ENCODE measurements around the gene ZNF536.
"Not testable (repeated sequence)": the region's sequence is repeated elsewhere in the genome, so short reads cannot be mapped to it uniquely, and the experiment has no call there.

Gene ZNF536

DNA sequence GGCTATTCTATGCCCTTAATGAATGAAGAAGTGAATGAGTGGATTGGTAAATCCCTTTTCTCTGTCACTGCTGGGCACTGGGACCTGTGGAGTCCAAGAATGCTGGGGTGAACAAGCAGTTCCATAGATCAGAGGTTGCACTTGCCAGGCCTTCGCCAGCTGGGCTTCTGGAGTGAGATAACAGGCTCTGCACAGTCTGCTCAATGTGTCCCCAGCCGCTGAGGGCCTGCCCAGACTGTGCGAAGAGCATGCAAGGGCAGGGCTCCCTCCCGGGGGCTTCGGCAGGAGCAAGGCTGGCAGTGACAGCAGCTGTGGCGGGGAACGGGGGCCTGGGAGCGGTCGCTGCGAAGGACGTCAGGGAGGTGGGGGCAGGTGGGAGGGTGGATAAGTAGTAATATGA, 51.3 kb downstream of the ZNF536 start:
- no peak for DNase-seq

- DNase-seq = no peak
These were observed 54.0 kb downstream of the ZNF536 start for GRCh38 chr19:30425885-30426838.

GRCh38 chr19:30426864-30427263, 54.7 kb downstream of the ZNF536 start:
- no peak for DNase-seq

DNA sequence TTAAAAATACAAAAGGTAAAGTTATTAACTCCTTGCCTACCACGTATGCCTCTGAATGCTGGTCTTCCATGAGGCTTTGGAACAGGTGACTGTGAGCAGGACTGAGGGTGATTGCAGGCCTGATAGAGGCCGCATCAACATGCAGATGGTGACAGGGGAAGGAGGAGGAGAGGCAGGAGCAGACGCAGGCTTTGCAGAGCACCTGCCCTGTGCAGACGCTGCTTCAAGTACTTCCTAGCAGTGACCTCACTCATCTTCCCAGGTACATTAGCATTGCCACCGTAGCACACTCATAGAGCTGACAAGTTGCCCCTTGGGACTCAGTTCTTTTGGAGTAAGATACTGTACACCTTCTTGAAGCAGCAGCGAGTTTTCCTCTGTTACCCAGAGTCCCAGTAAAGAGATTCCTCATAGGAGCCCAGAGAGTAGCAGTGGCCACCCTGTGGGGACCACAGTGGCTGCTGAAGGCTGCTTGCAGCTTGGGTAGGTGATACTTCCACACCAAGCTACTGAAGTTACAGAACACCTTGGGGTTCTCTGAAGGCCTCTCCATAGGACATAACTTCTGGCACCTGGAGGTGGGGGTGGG, 56.0 kb downstream of the ZNF536 start:
- DNase-seq = no peak

DNA sequence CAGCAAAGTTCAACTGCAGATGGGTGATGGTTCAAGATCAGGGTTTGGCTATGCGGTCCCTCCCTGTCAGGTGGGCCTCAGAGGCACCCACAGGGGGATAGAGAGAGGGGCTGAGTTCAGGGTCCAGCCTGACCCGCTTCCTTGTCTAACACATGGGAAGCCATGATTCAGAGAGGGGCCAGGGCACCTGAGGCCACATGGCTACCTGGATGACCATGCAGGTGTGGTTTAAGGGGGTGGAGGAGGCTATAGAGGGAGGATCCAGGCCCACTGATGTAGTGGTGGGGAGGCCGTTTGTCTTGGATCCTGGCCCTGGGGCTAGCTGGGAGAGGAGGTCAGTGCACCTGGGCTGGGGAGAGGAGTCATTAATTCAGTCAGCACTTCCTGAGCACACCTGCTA, 56.7 kb downstream of the ZNF536 start:
- no peak for DNase-seq

DNA sequence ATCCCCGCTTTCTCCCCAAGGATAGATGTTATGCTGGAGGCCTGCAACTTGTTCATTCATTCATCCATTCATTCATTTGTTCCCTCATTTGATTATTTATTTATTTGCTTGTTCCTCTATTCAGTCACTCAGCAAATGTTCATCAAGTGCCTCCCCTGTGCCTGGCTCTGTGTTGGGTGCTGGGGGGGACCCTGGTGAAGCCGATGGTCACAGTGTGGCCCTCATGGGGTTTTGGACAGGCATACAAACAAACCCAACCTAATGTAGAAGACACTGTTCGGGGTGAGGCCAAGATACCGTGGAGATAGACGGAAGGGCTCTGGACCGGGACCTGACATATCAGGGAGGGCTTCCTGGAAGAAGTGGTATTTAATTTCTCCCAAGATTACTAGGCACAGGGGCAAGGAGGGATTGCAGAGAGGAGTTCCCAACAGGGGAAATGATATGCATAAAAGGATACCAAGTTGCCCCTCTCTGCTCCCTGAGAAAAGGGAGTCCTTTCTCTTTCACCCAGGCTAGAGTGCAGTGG, 58.1 kb downstream of the ZNF536 start:
- no peak for DNase-seq

DNA sequence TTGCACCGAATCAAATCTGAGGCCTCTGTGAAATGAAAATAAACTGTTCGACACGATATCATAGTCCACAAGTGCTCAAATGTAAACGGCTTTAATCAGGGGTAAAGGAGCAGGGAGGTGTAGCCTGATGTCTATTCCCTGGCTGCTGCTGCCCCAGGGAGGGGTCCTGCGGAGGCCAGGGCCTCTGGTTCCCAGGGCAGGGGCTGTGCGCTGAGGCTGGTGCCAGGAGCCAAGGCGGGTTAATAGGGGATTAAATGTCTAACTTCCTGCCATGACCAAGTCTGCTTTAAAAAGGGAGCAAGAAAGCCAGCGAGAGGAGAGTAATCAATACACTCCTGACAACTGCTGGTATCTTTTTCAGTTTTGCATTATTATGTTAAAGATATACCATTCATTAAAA, 59.4 kb downstream of the ZNF536 start:
- DNase-seq = no peak

DNA sequence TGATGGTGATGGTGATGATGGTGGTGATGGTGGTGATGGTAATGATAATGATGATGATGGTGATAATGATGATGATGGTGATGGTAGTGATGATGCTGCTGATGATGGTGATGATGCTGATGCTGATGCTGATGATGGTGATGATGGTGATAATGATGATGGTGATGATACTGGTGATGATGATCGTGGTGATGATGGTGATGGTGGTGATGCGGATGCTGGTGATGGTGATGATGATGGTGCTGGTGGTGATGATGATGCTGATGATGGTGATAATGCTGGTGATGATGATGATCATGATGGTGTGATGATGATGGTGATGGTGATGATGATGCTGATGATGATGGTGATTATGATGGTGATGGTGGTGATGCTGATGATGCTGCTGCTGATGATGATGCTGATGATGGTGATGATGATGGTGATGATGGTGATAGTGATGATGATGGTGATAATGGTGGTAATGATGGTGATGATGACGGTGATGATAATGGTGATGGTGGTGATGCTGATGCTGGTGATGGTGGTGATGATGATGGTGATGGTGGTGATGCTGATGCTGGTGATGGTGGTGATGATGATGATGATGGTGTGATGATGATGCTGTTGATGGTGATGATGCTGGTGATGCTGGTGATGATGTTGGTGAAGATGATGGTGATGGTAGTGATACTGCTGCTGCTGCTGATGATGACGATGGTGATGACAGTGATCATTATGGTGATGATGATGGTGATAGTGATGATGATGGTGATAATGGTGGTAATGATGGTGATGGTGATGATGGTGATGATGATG, 62.8 kb downstream of the ZNF536 start:
- no peak for DNase-seq

GRCh38 chr19:30437869-30438268, 65.7 kb downstream of the ZNF536 start:
- DNase-seq = no peak

GRCh38 chr19:30439310-30439709, 67.1 kb downstream of the ZNF536 start:
- no peak for DNase-seq

- DNase-seq = no peak
These were observed 68.8 kb downstream of the ZNF536 start for GRCh38 chr19:30441011-30441410.

DNA sequence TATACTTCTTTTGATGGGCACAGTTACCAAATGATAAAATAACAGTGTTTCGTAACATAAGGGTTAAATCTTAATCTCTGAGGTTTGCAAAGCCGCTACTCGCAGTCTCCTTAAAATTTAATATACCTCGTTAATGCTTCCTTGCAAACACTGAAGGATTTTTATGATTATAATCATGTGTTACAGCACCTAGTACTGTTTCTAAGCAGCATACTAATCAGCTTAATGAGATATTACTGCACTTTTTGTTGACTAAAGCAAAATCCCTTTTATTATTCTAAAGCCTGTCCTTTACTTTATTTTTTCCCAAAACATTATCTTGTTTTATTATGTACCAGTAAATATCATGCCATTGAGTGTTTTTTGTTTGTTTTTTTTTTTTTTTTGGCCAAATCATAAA, 70.5 kb downstream of the ZNF536 start:
- no peak for DNase-seq

DNA sequence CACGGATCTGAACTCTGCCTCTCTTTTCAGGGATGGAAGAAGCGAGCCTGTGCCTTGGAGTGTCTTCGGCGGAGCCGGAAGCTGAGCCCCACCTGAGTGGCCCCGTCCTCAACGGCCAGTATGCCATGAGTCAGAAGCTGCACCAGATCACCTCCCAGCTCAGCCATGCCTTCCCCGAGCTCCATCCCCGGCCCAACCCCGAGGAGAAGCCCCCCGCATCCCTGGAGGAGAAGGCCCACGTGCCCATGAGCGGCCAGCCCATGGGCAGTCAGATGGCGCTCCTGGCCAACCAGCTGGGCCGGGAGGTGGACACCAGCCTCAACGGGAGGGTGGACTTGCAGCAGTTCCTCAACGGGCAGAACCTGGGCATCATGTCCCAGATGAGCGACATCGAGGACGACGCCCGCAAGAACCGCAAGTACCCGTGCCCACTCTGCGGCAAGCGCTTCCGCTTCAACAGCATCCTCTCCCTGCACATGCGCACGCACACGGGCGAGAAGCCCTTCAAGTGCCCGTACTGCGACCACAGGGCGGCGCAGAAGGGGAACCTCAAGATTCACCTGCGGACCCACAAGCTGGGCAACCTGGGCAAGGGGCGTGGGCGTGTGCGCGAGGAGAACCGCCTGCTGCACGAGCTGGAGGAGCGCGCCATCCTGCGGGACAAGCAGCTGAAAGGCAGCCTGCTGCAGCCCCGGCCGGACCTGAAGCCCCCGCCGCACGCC, 71.5 kb downstream of the ZNF536 start:
- no peak for DNase-seq

GRCh38 chr19:30444253-30444671, 72.1 kb downstream of the ZNF536 start:
- DNase-seq = no peak

GRCh38 chr19:30444686-30445232, 72.6 kb downstream of the ZNF536 start:
- no peak for DNase-seq

- DNase-seq = no peak
These were observed 73.2 kb downstream of the ZNF536 start for GRCh38 chr19:30445385-30445784.

- not testable (repeated sequence) for DNase-seq
These were observed 73.9 kb downstream of the ZNF536 start for GRCh38 chr19:30446120-30446519.

- no peak for DNase-seq
These were observed 74.8 kb downstream of the ZNF536 start for GRCh38 chr19:30446850-30447552.

DNA sequence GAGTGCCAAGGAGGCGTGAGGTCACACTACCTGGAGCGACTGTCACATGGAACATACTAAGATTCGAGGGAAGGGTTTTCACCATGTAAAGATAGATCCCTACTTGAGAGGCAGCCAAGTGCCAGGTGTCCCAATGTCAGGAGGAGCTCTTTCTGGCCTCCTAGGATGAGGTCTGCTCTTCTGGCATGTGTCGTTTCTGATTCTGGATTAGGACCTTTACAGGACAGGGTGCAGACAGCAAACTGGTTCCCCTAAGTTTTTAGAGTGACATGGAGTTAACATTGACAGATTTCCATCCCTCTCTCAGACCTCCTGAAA, 75.3 kb downstream of the ZNF536 start:
- no peak for DNase-seq

- no peak for DNase-seq
These were observed 76.3 kb downstream of the ZNF536 start for GRCh38 chr19:30448386-30449077.

DNA sequence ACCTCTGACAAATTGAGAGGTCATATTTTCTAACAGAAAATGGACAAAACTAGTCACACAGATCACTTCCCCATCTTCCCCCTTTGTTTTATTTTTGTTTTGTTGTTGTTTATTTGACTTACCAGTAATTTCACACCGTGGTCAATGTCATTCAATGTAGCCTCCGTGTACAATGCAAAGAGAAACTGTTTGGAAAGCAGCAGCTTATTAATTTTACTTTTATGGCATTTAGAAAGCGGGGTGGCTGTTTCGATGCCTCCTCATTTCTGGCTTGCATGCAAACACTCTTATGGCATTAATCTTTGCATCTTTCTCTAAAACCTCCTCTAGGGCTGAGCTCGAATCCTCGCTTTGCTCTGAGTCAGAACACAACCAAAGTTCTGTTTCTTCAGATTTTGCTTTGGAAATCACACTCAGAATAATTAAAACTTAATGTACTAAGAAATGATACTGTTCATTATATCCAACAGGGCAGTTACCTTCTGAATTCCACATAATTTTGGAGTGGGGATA, 77.0 kb downstream of the ZNF536 start:
- no peak for DNase-seq
